Measurements from ENCODE around the gene APBB3. TPM values are rescaled to one million over a fixed set of nuclear protein-coding genes. Genes with fewer than 3 reads are reported as not detected.

Gene APBB3
- total RNA-seq, 1 experiment from 2014 or later, result 22.7 TPM

- ChIA-PET CTCF (interaction anchor here (0.6 to 4.5 kb wide), 11 partner anchors 11 to 120 kb away, joined by 3 to 41 read pairs (median 5); partner anchors contain the start of genes HARS1, HARS2, IK and NDUFA2), POLR2A (interaction anchor here (0.9 to 3.7 kb wide), 7 partner anchors 11 to 114 kb away, joined by 3 to 20 read pairs (median 4); partner anchors contain the start of genes CD14, HARS1, HARS2 and IK)
- H3K4me1 Mint-ChIP-seq (ENCODE audit: insufficient read depth, unreplicated experiment), result no peaks in the 10 kb centered on the region
These were observed 12.4 kb upstream of the APBB3 start for GRCh38 chr5:140576776-140577201.

GRCh38 chr5:140575309-140575708 is 10.9 kb upstream of the APBB3 start:
- ChIA-PET CTCF (interaction anchor here (0.7 to 4.5 kb wide), 17 partner anchors 10 to 211 kb away, joined by 3 to 41 read pairs (median 5); partner anchors contain the start of genes APBB3, HARS1, HARS2 and SLC35A4), POLR2A (interaction anchor here (0.9 to 3.7 kb wide), 6 partner anchors 17 to 89 kb away, joined by 3 to 20 read pairs (median 3); partner anchors contain the start of genes IK and NDUFA2)
- H3K9me3 Mint-ChIP-seq (ENCODE audit: unreplicated experiment), result no peaks in the 10 kb centered on the region
- no peak overlapping the region for H3K4me3 Mint-ChIP-seq (ENCODE audit: unreplicated experiment)
- intact Hi-C loops (cut with micrococcal nuclease), result loop anchor here (1.0 kb wide), 5 partner anchors 60 to 145 kb away; partner anchors contain the start of genes HARS1, HARS2, TMCO6 and WDR55
- H3K4me1 Mint-ChIP-seq (ENCODE audit: insufficient read depth, unreplicated experiment), result no peaks in the 10 kb centered on the region
- H3K36me3 Mint-ChIP-seq (ENCODE audit: insufficient read depth, unreplicated experiment), result no peaks in the 10 kb centered on the region
- peak; percentile 92 for DNase-seq (ENCODE audit: unreplicated experiment)
- no TSS peak for BruUV-seq (replicated peaks)
- peak; percentile 82 for TF ChIP-seq CTCF (IDR thresholded peaks at IDR 0.05; ENCODE audit: unreplicated experiment)
- H3K27ac Mint-ChIP-seq (ENCODE audit: low read depth, unreplicated experiment), result no peak overlapping the region
- no peaks in the 10 kb centered on the region for H3K27me3 Mint-ChIP-seq (ENCODE audit: insufficient read depth, unreplicated experiment)

More at GRCh38 chr5:140576776-140577201, 12.4 kb upstream of the APBB3 start:
- no peak for TF ChIP-seq CTCF (IDR thresholded peaks at IDR 0.05; ENCODE audit: unreplicated experiment)
- DNase-seq (ENCODE audit: unreplicated experiment), result no peak
- Mint-ChIP-seq H3K4me3 (ENCODE audit: unreplicated experiment) (no peak overlapping the region), H3K27ac (ENCODE audit: low read depth, unreplicated experiment) (no peak overlapping the region), H3K9me3 (ENCODE audit: unreplicated experiment) (no peaks in the 10 kb centered on the region), H3K36me3 (ENCODE audit: insufficient read depth, unreplicated experiment) (no peaks in the 10 kb centered on the region), H3K27me3 (ENCODE audit: insufficient read depth, unreplicated experiment) (no peaks in the 10 kb centered on the region)
- no TSS peak for BruUV-seq (replicated peaks)
- intact Hi-C loops (cut with micrococcal nuclease), result no loop called here

- H3K9me3 Mint-ChIP-seq (ENCODE audit: unreplicated experiment), result no peaks in the 10 kb centered on the region
- POLR2A ChIA-PET, result interaction anchor here (0.9 to 3.7 kb wide), 5 partner anchors 61 to 173 kb away, joined by 3 to 20 read pairs (median 4); partner anchors contain the start of genes HARS1, HARS2, IK and NDUFA2
- intact Hi-C loops (cut with micrococcal nuclease), result no loop called here
- DNase-seq (ENCODE audit: unreplicated experiment), result no peak
- BruUV-seq (replicated peaks), result no TSS peak
- CTCF ChIA-PET, result interaction anchor here (0.5 to 4.5 kb wide), 10 partner anchors 9 to 72 kb away, joined by 3 to 41 read pairs (median 6); partner anchors contain the start of genes APBB3 and SLC35A4
- no peaks in the 10 kb centered on the region for H3K4me1 Mint-ChIP-seq (ENCODE audit: insufficient read depth, unreplicated experiment)
- no peaks in the 10 kb centered on the region for H3K27me3 Mint-ChIP-seq (ENCODE audit: insufficient read depth, unreplicated experiment)
- H3K27ac Mint-ChIP-seq (ENCODE audit: low read depth, unreplicated experiment), result no peak overlapping the region
- TF ChIP-seq CTCF (IDR thresholded peaks at IDR 0.05; ENCODE audit: unreplicated experiment), result no peak
- no peak overlapping the region for H3K4me3 Mint-ChIP-seq (ENCODE audit: unreplicated experiment)
- H3K36me3 Mint-ChIP-seq (ENCODE audit: insufficient read depth, unreplicated experiment), result no peaks in the 10 kb centered on the region
These were observed 9.8 kb upstream of the APBB3 start for GRCh38 chr5:140574165-140574564.

- BruUV-seq (replicated peaks), result no TSS peak
- H3K9me3 Mint-ChIP-seq (ENCODE audit: unreplicated experiment), result no peaks in the 10 kb centered on the region
- peaks cover 3% of the 10 kb centered on the region for H3K36me3 Mint-ChIP-seq (ENCODE audit: insufficient read depth, unreplicated experiment)
- no peak for DNase-seq (ENCODE audit: unreplicated experiment)
- CTCF ChIA-PET, result interaction anchor here (0.5 to 4.5 kb wide), 6 partner anchors 9 to 68 kb away, joined by 3 to 41 read pairs (median 6); partner anchors contain the start of genes APBB3 and SLC35A4
- H3K4me1 Mint-ChIP-seq (ENCODE audit: insufficient read depth, unreplicated experiment), result no peaks in the 10 kb centered on the region
- no peak overlapping the region for H3K27ac Mint-ChIP-seq (ENCODE audit: low read depth, unreplicated experiment)
- POLR2A ChIA-PET, result interaction anchor here (0.9 to 3.7 kb wide), 4 partner anchors 61 to 173 kb away, joined by 3 to 20 read pairs (median 4); partner anchors contain the start of genes HARS1, HARS2, IK and NDUFA2
- no peaks in the 10 kb centered on the region for H3K27me3 Mint-ChIP-seq (ENCODE audit: insufficient read depth, unreplicated experiment)
- no peak overlapping the region for H3K4me3 Mint-ChIP-seq (ENCODE audit: unreplicated experiment)
- no peak for TF ChIP-seq CTCF (IDR thresholded peaks at IDR 0.05; ENCODE audit: unreplicated experiment)
- intact Hi-C loops (cut with micrococcal nuclease), result no loop called here
These were observed 9.3 kb upstream of the APBB3 start for GRCh38 chr5:140573683-140574082.
